ENCODE data around the gene NDUFB7.
"Not testable (repeated sequence)": the region's sequence is repeated elsewhere in the genome, so short reads cannot be mapped to it uniquely, and the experiment has no call there.

Gene NDUFB7

GRCh38 chr19:14612657-14613056, 40.8 kb upstream of the NDUFB7 start:
- Histone ChIP-seq H3K4me3 (ENCODE audit: low read depth, low read length) (no peak overlapping the region), H3K36me3 (no peaks in the 10 kb centered on the region), H3K9me3 (no peaks in the 10 kb centered on the region), H3K27me3 (no peaks in the 10 kb centered on the region), H3K4me1 (no peaks in the 10 kb centered on the region)
- TF ChIP-seq, protein P1, sequence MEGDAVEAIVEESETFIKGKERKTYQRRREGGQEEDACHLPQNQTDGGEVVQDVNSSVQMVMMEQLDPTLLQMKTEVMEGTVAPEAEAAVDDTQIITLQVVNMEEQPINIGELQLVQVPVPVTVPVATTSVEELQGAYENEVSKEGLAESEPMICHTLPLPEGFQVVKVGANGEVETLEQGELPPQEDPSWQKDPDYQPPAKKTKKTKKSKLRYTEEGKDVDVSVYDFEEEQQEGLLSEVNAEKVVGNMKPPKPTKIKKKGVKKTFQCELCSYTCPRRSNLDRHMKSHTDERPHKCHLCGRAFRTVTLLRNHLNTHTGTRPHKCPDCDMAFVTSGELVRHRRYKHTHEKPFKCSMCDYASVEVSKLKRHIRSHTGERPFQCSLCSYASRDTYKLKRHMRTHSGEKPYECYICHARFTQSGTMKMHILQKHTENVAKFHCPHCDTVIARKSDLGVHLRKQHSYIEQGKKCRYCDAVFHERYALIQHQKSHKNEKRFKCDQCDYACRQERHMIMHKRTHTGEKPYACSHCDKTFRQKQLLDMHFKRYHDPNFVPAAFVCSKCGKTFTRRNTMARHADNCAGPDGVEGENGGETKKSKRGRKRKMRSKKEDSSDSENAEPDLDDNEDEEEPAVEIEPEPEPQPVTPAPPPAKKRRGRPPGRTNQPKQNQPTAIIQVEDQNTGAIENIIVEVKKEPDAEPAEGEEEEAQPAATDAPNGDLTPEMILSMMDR (IDR thresholded peaks at IDR 0.05; ENCODE audit: low read depth, low read length), result no peak
- DNase-seq, result no peak

GRCh38 chr19:14612242-14612641, 40.4 kb upstream of the NDUFB7 start:
- H3K4me1 ChIP-seq, H3K9me3 ChIP-seq: not testable (repeated sequence)

GRCh38 chr19:14611051-14611450, 39.2 kb upstream of the NDUFB7 start:
- Histone ChIP-seq H3K4me3 (ENCODE audit: low read depth, low read length) (no peak overlapping the region), H3K27me3 (no peaks in the 10 kb centered on the region), H3K36me3 (no peaks in the 10 kb centered on the region), H3K4me1 (no peaks in the 10 kb centered on the region), H3K9me3 (no peaks in the 10 kb centered on the region)
- TF ChIP-seq, protein P1 (IDR thresholded peaks at IDR 0.05; ENCODE audit: low read depth, low read length), result no peak
- DNase-seq, result no peak

More at GRCh38 chr19:14612242-14612641, 40.4 kb upstream of the NDUFB7 start:
- not testable (repeated sequence) for DNase-seq; H3K36me3 ChIP-seq; H3K27me3 ChIP-seq; H3K4me3 ChIP-seq (ENCODE audit: low read depth, low read length)

DNA sequence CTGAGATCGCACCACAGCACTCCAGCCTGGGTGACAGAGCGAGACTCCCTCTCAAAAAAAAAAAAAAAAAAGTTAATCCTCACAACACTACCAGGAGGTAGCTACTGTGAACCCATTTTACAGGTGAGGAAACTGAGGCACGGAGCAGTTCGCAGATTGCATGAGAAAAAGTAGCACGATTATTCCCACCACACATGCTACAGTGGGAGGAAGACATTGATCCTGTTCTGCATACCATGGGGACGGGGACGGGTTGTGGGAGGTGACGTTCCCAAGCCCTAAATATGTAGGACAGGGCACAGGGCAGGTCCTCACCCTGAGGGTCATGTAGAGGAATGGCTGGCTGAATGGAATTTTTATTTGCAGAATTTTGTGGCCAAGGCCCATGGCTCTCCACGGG, 34.8 kb upstream of the NDUFB7 start:
- Histone ChIP-seq H3K9me3 (no peaks in the 10 kb centered on the region), H3K27me3 (no peaks in the 10 kb centered on the region)

GRCh38 chr19:14603990-14604387, 32.1 kb upstream of the NDUFB7 start:
- H3K27me3 ChIP-seq, result no peaks in the 10 kb centered on the region; the same call in 1 of the 2 replicates
- no peak for DNase-seq
- H3K36me3 ChIP-seq, result no peaks in the 10 kb centered on the region
- no peak overlapping the region for H3K4me3 ChIP-seq (ENCODE audit: low read depth, low read length)
- H3K4me1 ChIP-seq, result no peaks in the 10 kb centered on the region
- H3K9me3 ChIP-seq, result no peaks in the 10 kb centered on the region
- TF ChIP-seq, protein P1 (IDR thresholded peaks at IDR 0.05; ENCODE audit: low read depth, low read length), result no peak

More for the DNA sequence above, 34.8 kb upstream of the NDUFB7 start:
- H3K36me3 ChIP-seq, result no peaks in the 10 kb centered on the region
- H3K4me3 ChIP-seq (ENCODE audit: low read depth, low read length), result no peak overlapping the region
- no peak for DNase-seq
- no peaks in the 10 kb centered on the region for H3K4me1 ChIP-seq
- TF ChIP-seq, protein P1 (IDR thresholded peaks at IDR 0.05; ENCODE audit: low read depth, low read length), result no peak

DNA sequence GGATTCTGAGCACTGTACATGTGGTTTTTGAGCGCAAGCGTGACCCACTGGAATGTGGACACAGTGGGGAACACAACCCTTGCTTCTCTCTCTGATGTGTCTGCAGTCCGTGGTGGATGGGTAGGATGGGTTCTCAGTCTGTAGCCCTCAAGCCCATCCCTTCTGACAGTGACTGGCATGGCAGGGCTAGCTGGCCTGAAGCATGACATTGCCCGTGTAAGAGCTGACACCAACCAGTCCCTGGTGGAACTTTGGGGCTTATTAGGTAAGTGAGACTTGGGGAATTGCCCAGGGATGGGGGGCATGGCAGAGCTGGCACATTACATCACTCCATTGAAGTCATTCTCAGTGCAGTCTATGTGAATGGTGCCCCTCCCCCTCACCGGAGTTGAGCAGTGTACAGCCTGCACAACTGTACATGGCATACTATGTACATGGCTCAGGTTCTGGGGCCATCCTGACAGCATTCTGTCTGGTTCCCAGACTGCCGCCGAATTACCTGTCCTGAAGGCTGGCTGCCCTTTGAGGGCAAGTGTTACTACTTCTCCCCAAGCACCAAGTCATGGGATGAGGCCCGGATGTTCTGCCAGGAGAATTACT, 27.8 kb upstream of the NDUFB7 start:
- TF ChIP-seq, protein P1 (IDR thresholded peaks at IDR 0.05; ENCODE audit: low read depth, low read length), result no peak
- Histone ChIP-seq H3K4me3 (ENCODE audit: low read depth, low read length) (no peak overlapping the region), H3K4me1 (no peaks in the 10 kb centered on the region), H3K27me3 (no peaks in the 10 kb centered on the region; the same call in 1 of the 2 replicates), H3K9me3 (peaks cover 3% of the 10 kb centered on the region; the same call in 1 of the 2 replicates), H3K36me3 (no peaks in the 10 kb centered on the region)
- no peak for DNase-seq
